HG02870 (cell line): ENCODE measurements around the gene SEMA7A.

Experiments used
- ATAC-seq: cut with Tn5 transposase; IDR thresholded peaks from one replicate; pipeline ENCODE4 v1.9.1; 2021; ENCODE audit warnings: mild to moderate bottlenecking, moderate library complexity; ENCODE audit not compliant: unreplicated experiment

Gene SEMA7A

GRCh38 chr15:74451861-74452835, 18.4 kb upstream of the SEMA7A start:
- no peak for ATAC-seq

- no peak for ATAC-seq
Observed at GRCh38 chr15:74451322-74451721, 17.6 kb upstream of the SEMA7A start.

GRCh38 chr15:74449643-74450205, 16.0 kb upstream of the SEMA7A start:
- ATAC-seq, result no peak

GRCh38 chr15:74449095-74449494, 15.3 kb upstream of the SEMA7A start:
- no peak for ATAC-seq

GRCh38 chr15:74445816-74446763, 12.3 kb upstream of the SEMA7A start:
- no peak for ATAC-seq

- ATAC-seq, result no peak
Observed at GRCh38 chr15:74444106-74445062, 10.6 kb upstream of the SEMA7A start.

GRCh38 chr15:74443100-74443909, 9.5 kb upstream of the SEMA7A start:
- ATAC-seq, result no peak

- ATAC-seq, result no peak
Observed at GRCh38 chr15:74442604-74443003, 8.8 kb upstream of the SEMA7A start.

- no peak for ATAC-seq
Observed at GRCh38 chr15:74442063-74442462, 8.3 kb upstream of the SEMA7A start.

- no peak for ATAC-seq
Observed at GRCh38 chr15:74441248-74441941, 7.6 kb upstream of the SEMA7A start.

- no peak for ATAC-seq
Observed at GRCh38 chr15:74438721-74439316, 5.1 kb upstream of the SEMA7A start.

- ATAC-seq, result no peak
Observed at GRCh38 chr15:74438206-74438605, 4.4 kb upstream of the SEMA7A start.

- ATAC-seq, result no peak
Observed at GRCh38 chr15:74434263-74435136, 742 bp upstream of the SEMA7A start.

- peak; percentile 8 for ATAC-seq
Observed at GRCh38 chr15:74432968-74433591, 678 bp downstream of the SEMA7A start.

GRCh38 chr15:74432271-74432967, 1.3 kb downstream of the SEMA7A start:
- no peak for ATAC-seq

- no peak for ATAC-seq
Observed at GRCh38 chr15:74431645-74432044, 2.1 kb downstream of the SEMA7A start.
